Esophagus muscularis mucosa (tissue), 4 donors: ENCODE measurements around the gene MINDY3.

Source experiments
- CTCF ChIP-seq, 3 experiments: fragments of 200-600 bp in 2 of 3; fragments of 450-650 bp in 1 of 3; sonication (generic) in 2 of 3; IDR thresholded peaks; one replicate each; pipeline ENCODE4 v1.5.1; 2017 to 2019; ENCODE audit warnings: antibody characterized with exemption in 3 of 3, mild to moderate bottlenecking in 2 of 3, moderate library complexity in 1 of 3
- EP300 ChIP-seq: sonication (generic); formaldehyde crosslinking; IDR thresholded peaks from one replicate; pipeline ENCODE4 v1.6.1; 2017; ENCODE audit warnings: antibody characterized with exemption
- POLR2A ChIP-seq: fragments of 450-650 bp; IDR thresholded peaks from one replicate; pipeline ENCODE4 v1.6.1; 2017; ENCODE audit warnings: antibody characterized with exemption, moderate library complexity, mild to moderate bottlenecking, low read depth
- POLR2AphosphoS5 ChIP-seq, 2 donors: sonication (generic); formaldehyde crosslinking; IDR thresholded peaks; one replicate each; pipeline ENCODE4 v1.6.1; 2017; ENCODE audit warnings: antibody characterized with exemption in 2 of 2

- no peak for TF ChIP-seq POLR2A
- TF ChIP-seq EP300 = no peak
- TF ChIP-seq CTCF (IDR thresholded peaks at IDR 0.05) = no peak
- no peak for TF ChIP-seq POLR2AphosphoS5 (IDR thresholded peaks at IDR 0.05)
Measured at GRCh38 chr10:15821046-15821683, 39.1 kb downstream of the MINDY3 start.
